Vagina (tissue), 2 donors: ENCODE data around the gene LY6G6D. TPM values are rescaled to one million over a fixed set of nuclear protein-coding genes. Genes with fewer than 3 reads are reported as not detected.

Experiments
- DNase-seq, 2 donors: peaks; one replicate each; pipeline ENCODE4 v3.0.0-alpha.2; 2017; ENCODE audit errors: extremely low spot score in 2 of 2
- H3K27ac ChIP-seq: fragments of 200-600 bp; sonication (generic); one replicate; pipeline ENCODE4 v1.5.1; 2019
- H3K27me3 ChIP-seq: fragments of 200-600 bp; sonication (generic); one replicate; pipeline ENCODE4 v1.5.1; 2019
- H3K36me3 ChIP-seq, 2 donors: fragments of 200-600 bp; sonication (generic); one replicate each; pipeline ENCODE4 v1.5.1; 2017 to 2019
- H3K4me1 ChIP-seq: fragments of 200-600 bp; sonication (generic); one replicate; pipeline ENCODE4 v1.5.1; 2019
- H3K4me3 ChIP-seq, 2 donors: fragments of 200-600 bp; sonication (generic); 1 replicate in 1 of 2; 2 replicates in 1 of 2; pipeline ENCODE4 v1.5.1; 2016 to 2019
- H3K9me3 ChIP-seq: fragments of 200-600 bp; sonication (generic); one replicate; pipeline ENCODE4 v1.5.1; 2019
- POLR2A ChIP-seq, 2 donors: fragments of 450-650 bp; IDR thresholded peaks; one replicate each; pipeline ENCODE4 v1.6.1; 2017; ENCODE audit warnings: antibody characterized with exemption in 2 of 2, mild to moderate bottlenecking in 2 of 2, moderate library complexity in 2 of 2
- POLR2AphosphoS5 ChIP-seq, 2 donors: sonication (generic); formaldehyde crosslinking; IDR thresholded peaks; one replicate each; pipeline ENCODE4 v1.9.0; 2017; ENCODE audit warnings: antibody characterized with exemption in 2 of 2, mild to moderate bottlenecking in 2 of 2, low read depth in 1 of 2; ENCODE audit not compliant: insufficient read depth in 1 of 2
- intact Hi-C: fragments of 100-400 bp; cut with DNase I; formaldehyde crosslinking; loops from one replicate; pipeline ENCODE4 v1.15.1; 2023
- total RNA-seq: library from RNA; depleted of rRNA; stranded (reverse); fragments of >200 nt; gene quantifications from one replicate; pipeline ENCODE4 v1.2.3, GENCODE V29; 2016
- TF ChIP-seq, protein P1 (sequence below), 3 experiments: fragments of 450-650 bp in 2 of 3; fragments of 200-600 bp in 1 of 3; sonication (generic) in 1 of 3; IDR thresholded peaks; one replicate each; pipeline ENCODE4 v1.5.1; 2017 to 2019; ENCODE audit warnings: antibody characterized with exemption in 3 of 3, mild to moderate bottlenecking in 2 of 3, moderate library complexity in 2 of 3

The LY6G6D gene
- total RNA-seq, 1 donor from 2014 or later: not detected

GRCh38 chr6:31676322-31676903, 38.7 kb upstream of the LY6G6D start:
- Histone ChIP-seq H3K9me3 (no peaks in the 10 kb centered on the region), H3K27me3 (no peaks in the 10 kb centered on the region), H3K4me1 (peaks cover 11% of the 10 kb centered on the region), H3K36me3 (peaks cover 3 to 20% of the 10 kb centered on the region in 2 donors), H3K27ac (no peak overlapping the region), H3K4me3 (no peak overlapping the region)
- DNase-seq: no peak
- intact Hi-C loops: loop anchor here (10.0 kb wide), 1 partner anchor 278 kb away; the partner anchor contains the start of genes NELFE and SKIC2
- TF ChIP-seq POLR2AphosphoS5 (IDR thresholded peaks at IDR 0.05; ENCODE audit: insufficient read depth in 1 of 2, low read depth in 1 of 2) (no peak), POLR2A (IDR thresholded peaks at IDR 0.05) (no peak)
- TF ChIP-seq, protein P1, sequence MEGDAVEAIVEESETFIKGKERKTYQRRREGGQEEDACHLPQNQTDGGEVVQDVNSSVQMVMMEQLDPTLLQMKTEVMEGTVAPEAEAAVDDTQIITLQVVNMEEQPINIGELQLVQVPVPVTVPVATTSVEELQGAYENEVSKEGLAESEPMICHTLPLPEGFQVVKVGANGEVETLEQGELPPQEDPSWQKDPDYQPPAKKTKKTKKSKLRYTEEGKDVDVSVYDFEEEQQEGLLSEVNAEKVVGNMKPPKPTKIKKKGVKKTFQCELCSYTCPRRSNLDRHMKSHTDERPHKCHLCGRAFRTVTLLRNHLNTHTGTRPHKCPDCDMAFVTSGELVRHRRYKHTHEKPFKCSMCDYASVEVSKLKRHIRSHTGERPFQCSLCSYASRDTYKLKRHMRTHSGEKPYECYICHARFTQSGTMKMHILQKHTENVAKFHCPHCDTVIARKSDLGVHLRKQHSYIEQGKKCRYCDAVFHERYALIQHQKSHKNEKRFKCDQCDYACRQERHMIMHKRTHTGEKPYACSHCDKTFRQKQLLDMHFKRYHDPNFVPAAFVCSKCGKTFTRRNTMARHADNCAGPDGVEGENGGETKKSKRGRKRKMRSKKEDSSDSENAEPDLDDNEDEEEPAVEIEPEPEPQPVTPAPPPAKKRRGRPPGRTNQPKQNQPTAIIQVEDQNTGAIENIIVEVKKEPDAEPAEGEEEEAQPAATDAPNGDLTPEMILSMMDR (IDR thresholded peaks at IDR 0.05): no peak

- DNase-seq: no peak
Observed at GRCh38 chr6:31676904-31677303, 38.2 kb upstream of the LY6G6D start.

DNA sequence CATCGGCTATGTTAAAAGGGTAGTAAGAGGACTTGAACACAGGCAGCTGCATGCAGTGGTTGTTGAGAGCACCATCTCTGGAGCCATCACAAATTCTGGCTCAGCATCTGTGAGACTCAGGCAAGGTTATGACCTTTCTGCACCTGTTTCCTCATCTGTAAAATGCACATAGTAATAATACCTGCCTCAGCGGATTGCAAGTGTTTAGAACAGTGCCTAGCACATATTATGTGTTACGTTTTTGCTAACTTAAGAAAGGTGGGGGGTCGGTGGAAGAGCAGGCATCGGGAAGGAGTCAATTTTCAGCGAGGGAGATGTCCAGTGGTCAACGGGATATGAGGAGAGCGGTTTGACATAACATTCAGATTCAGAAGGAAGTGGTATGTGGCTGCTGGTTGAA, 37.2 kb upstream of the LY6G6D start:
- intact Hi-C loops: loop anchor here (10.0 kb wide), 1 partner anchor 277 kb away; the partner anchor contains the start of genes NELFE and SKIC2
- peaks cover 19% of the 10 kb centered on the region for H3K4me1 ChIP-seq
- H3K36me3 ChIP-seq: peaks cover 0 to 5% of the 10 kb centered on the region in 2 donors
- H3K9me3 ChIP-seq: no peaks in the 10 kb centered on the region
- TF ChIP-seq POLR2AphosphoS5 (IDR thresholded peaks at IDR 0.05; ENCODE audit: insufficient read depth in 1 of 2, low read depth in 1 of 2) (no peak), POLR2A (IDR thresholded peaks at IDR 0.05) (no peak)
- TF ChIP-seq, protein P1 (IDR thresholded peaks at IDR 0.05): no peak
- DNase-seq: no peak
- no peaks in the 10 kb centered on the region for H3K27me3 ChIP-seq
- H3K4me3 ChIP-seq: no peak overlapping the region
- no peak overlapping the region for H3K27ac ChIP-seq

More at GRCh38 chr6:31676904-31677303, 38.2 kb upstream of the LY6G6D start:
- H3K9me3 ChIP-seq: no peaks in the 10 kb centered on the region
- TF ChIP-seq POLR2A (IDR thresholded peaks at IDR 0.05) (no peak), POLR2AphosphoS5 (IDR thresholded peaks at IDR 0.05; ENCODE audit: insufficient read depth in 1 of 2, low read depth in 1 of 2) (no peak)
- TF ChIP-seq, protein P1 (IDR thresholded peaks at IDR 0.05): no peak
- no peak overlapping the region for H3K4me3 ChIP-seq
- peaks cover 15% of the 10 kb centered on the region for H3K4me1 ChIP-seq
- peaks cover 3 to 16% of the 10 kb centered on the region in 2 donors for H3K36me3 ChIP-seq
- H3K27ac ChIP-seq: no peak overlapping the region
- no peaks in the 10 kb centered on the region for H3K27me3 ChIP-seq
- intact Hi-C loops: loop anchor here (10.0 kb wide), 1 partner anchor 278 kb away; the partner anchor contains the start of genes NELFE and SKIC2

DNA sequence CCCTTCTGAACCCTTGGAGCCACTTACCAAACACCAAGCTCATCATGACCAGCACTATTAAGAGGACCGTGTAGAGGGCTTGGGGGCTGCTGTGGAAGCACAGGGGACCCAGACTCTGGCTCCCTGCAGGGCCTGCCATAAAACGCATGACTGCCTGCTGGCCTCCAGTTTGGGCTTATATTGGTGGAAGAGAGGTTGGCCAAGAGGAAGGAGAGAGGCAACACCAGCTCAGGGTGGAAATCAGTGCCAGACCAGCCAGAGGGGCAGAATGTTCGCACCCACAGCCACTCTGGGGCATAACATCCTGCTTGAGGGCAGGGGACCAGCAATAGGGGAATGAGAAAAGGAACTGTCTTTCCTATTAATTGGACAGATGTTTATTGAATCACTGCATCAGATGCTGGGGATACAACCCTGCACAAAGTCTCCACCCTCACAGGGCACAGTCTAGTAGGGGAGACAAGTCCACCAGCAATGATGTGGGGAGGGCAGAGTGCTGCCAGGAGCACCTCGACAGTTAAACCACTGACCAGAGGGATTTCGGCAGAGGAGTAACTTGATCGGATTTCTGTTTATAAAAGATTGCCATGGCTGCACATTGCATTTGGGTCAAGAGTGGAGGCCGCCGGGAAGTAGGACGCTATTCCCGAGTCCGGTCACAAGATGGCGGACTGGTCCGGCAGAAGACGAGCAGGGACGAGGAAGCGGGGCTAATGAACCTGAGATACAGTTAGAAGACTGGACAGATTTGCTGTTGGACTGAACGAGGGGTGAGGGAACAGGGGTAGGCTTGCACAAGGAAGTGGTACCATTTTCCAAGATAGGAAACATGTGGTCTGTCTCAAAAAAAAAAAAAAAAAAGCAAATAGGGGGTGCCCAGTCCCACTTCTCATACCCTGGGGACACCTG, 34.7 kb upstream of the LY6G6D start, which contains the start of gene LY6G5C:
Gene LY6G5C, minus strand, starts transcription at position 842 of the 909 bp plus-strand sequence. Its CDS starts 694 bp downstream, at position 148.
- peak in 1 of 2 donors; percentile 96 for DNase-seq
- Histone ChIP-seq H3K4me3 (peak within 1 kb of the TSS; percentile 55 to 59), H3K27me3 (no peaks in the 10 kb centered on the region), H3K4me1 (peaks cover 25% of the 10 kb centered on the region), H3K36me3 (no peaks in the 10 kb centered on the region), H3K27ac (peak within 1 kb of the TSS; percentile 92), H3K9me3 (no peaks in the 10 kb centered on the region)
- intact Hi-C loops: loop anchor here (5.0 to 10.0 kb wide), 2 partner anchors 54 to 152 kb away; partner anchors contain the start of gene CLIC1
- no peak for TF ChIP-seq POLR2A (IDR thresholded peaks at IDR 0.05)
- TF ChIP-seq POLR2AphosphoS5 (IDR thresholded peaks at IDR 0.05; ENCODE audit: insufficient read depth in 1 of 2, low read depth in 1 of 2): peak; percentile 60 to 61
- TF ChIP-seq, protein P1 (IDR thresholded peaks at IDR 0.05): peak; percentile 50 to 69 (median 69)
